SK-N-SH (cell line): ENCODE results near the gene USP34. TPM values are rescaled to one million over a fixed set of nuclear protein-coding genes. Genes with fewer than 3 reads are reported as not detected.

Experiments used
- CTCF ChIA-PET: fragments of 300-600, 350-600 bp; formaldehyde crosslinking; extraction: SDS; loops from one replicate; lab custom pipeline; 2021; lab: Yijun Ruan, JAX
- POLR2A ChIA-PET: fragments of 350-600 bp; sonication (Branson Sonifier 250); formaldehyde crosslinking; extraction: SDS; loops from one replicate; lab custom pipeline; 2020; ENCODE audit warnings: antibody characterized with exemption, inconsistent platforms; lab: Yijun Ruan, JAX
- DNase-seq: peaks from one replicate; pipeline ENCODE4 v3.0.0; 2012
- H2AFZ ChIP-seq: fragments of 200-600 bp; sonication (generic); 2 replicates; pipeline ENCODE4 v1.8.1; 2016; ENCODE audit warnings: antibody characterized with exemption, mild to moderate bottlenecking, low read depth
- H3F3A ChIP-seq: fragments of 200-600 bp; sonication (generic); replicated peaks from 2 replicates; pipeline ENCODE3; 2016; ENCODE audit warnings: antibody characterized with exemption, mild to moderate bottlenecking; ENCODE audit not compliant: insufficient read depth
- H3K27ac ChIP-seq, 2 experiments: fragments of 200-500 bp in 1 of 2; fragments of 200-600 bp in 1 of 2; sonication (Bioruptor generic) in 1 of 2; sonication (generic), shearing (Covaris generic) in 1 of 2; 2 replicates each; pipeline versions ENCODE4 v1.5.1 to v1.6.1; 2014 to 2016; ENCODE audit warnings: low read depth in 2 of 2, inconsistent platforms in 1 of 2, low read length in 1 of 2, mild to moderate bottlenecking in 1 of 2, mixed read lengths in 1 of 2
- H3K27me3 ChIP-seq: fragments of 200-600 bp; sonication (generic), shearing (Covaris generic); 2 replicates; pipeline ENCODE4 v1.6.1; 2016; ENCODE audit warnings: mixed run types; ENCODE audit not compliant: insufficient read depth
- H3K36me3 ChIP-seq, 2 experiments: fragments of 200-500 bp in 1 of 2; fragments of 200-600 bp in 1 of 2; sonication (Bioruptor generic) in 1 of 2; sonication (generic) in 1 of 2; replicated peaks in 1 of 2; 2 replicates each; pipeline versions ENCODE3 to v1.5.1; 2014 to 2016; ENCODE audit warnings: low read length in 1 of 2, mild to moderate bottlenecking in 1 of 2; ENCODE audit not compliant: insufficient read depth in 2 of 2, control insufficient read depth in 1 of 2
- H3K4me1 ChIP-seq, 2 experiments: fragments of 200-500 bp in 1 of 2; fragments of 200-600 bp in 1 of 2; sonication (Bioruptor generic) in 1 of 2; sonication (generic), shearing (Covaris generic) in 1 of 2; 2 replicates each; pipeline versions ENCODE4 v1.5.1 to v1.6.1; 2014 to 2016; ENCODE audit warnings: low read depth in 1 of 2, low read length in 1 of 2, mixed run types in 1 of 2; ENCODE audit not compliant: insufficient read depth in 2 of 2, control insufficient read depth in 1 of 2
- H3K4me2 ChIP-seq: fragments of 200-600 bp; sonication (generic), shearing (Covaris generic); 2 replicates; pipeline ENCODE4 v1.6.1; 2017; ENCODE audit warnings: mixed run types
- H3K4me3 ChIP-seq, 2 experiments: fragments of 200-500 bp in 1 of 2; fragments of 200-600 bp in 1 of 2; sonication (Bioruptor generic) in 1 of 2; sonication (generic), shearing (Covaris generic) in 1 of 2; 2 replicates each; pipeline versions ENCODE4 v1.5.1 to v1.8.1; 2014 to 2016; ENCODE audit warnings: low read depth in 2 of 2, inconsistent platforms in 1 of 2, low read length in 1 of 2, mild to moderate bottlenecking in 1 of 2, mixed read lengths in 1 of 2, moderate library complexity in 1 of 2
- H3K79me2 ChIP-seq: fragments of 200-600 bp; sonication (generic); 2 replicates; pipeline ENCODE4 v1.8.1; 2017; ENCODE audit warnings: mild to moderate bottlenecking; ENCODE audit not compliant: insufficient read depth
- H3K9ac ChIP-seq: fragments of 200-600 bp; sonication (generic); 2 replicates; pipeline ENCODE4 v1.6.1; 2017; ENCODE audit warnings: mixed run types
- H3K9me2 ChIP-seq: fragments of 200-600 bp; sonication (generic); 2 replicates; pipeline ENCODE4 v1.6.1; 2017; ENCODE audit warnings: mixed run types
- H3K9me3 ChIP-seq: fragments of 200-600 bp; sonication (generic); 2 replicates; pipeline ENCODE4 v1.6.1; 2017; ENCODE audit warnings: mixed run types, mild to moderate bottlenecking, moderate library complexity
- H4K20me1 ChIP-seq: fragments of 200-600 bp; sonication (generic); 2 replicates; pipeline ENCODE4 v1.6.1; 2017; ENCODE audit warnings: mild to moderate bottlenecking, mixed run types; ENCODE audit not compliant: insufficient read depth
- CHD2 ChIP-seq: fragments of 150-350 bp; IDR thresholded peaks from 2 replicates; pipeline ENCODE4 v1.6.1; 2018; ENCODE audit warnings: low read length; ENCODE audit not compliant: partially characterized antibody
- EP300 ChIP-seq, 2 experiments: IDR thresholded peaks; 2 replicates each; pipeline versions ENCODE4 v1.4.0 to v1.6.1; 2012; ENCODE audit warnings: borderline replicate concordance in 1 of 2, low read depth in 1 of 2, low read length in 1 of 2
- FOSL2 ChIP-seq: IDR thresholded peaks from 2 replicates; pipeline ENCODE4 v1.4.0; 2012; ENCODE audit warnings: low read depth, mild to moderate bottlenecking, moderate library complexity, borderline replicate concordance
- FOXJ3 ChIP-seq: sonication (generic); formaldehyde crosslinking; IDR thresholded peaks from 2 replicates; pipeline ENCODE4 v1.5.1; 2020; ENCODE audit warnings: mild to moderate bottlenecking, missing genetic modification reagents
- FOXM1 ChIP-seq: IDR thresholded peaks from 2 replicates; pipeline ENCODE4 v1.4.0; 2012; ENCODE audit warnings: low read depth, mild to moderate bottlenecking
- GATA2 ChIP-seq: sonication (generic); formaldehyde crosslinking; IDR thresholded peaks from 2 replicates; pipeline ENCODE4 v1.5.0; 2020; ENCODE audit warnings: mild to moderate bottlenecking, missing genetic modification reagents
- JUND ChIP-seq: IDR thresholded peaks from 2 replicates; pipeline ENCODE4 v1.4.0; 2012
- MXI1 ChIP-seq: IDR thresholded peaks from 2 replicates; pipeline ENCODE4 v1.6.1; 2012; ENCODE audit warnings: mild to moderate bottlenecking, low read depth, low read length, improper control_type of control experiment
- NFIC ChIP-seq: IDR thresholded peaks from 2 replicates; pipeline ENCODE4 v1.4.0; 2012; ENCODE audit warnings: borderline replicate concordance
- NRF1 ChIP-seq: IDR thresholded peaks from 2 replicates; pipeline ENCODE4 v1.6.1; 2012; ENCODE audit warnings: low read depth, mild to moderate bottlenecking, low read length
- POLR2AphosphoS5 ChIP-seq: IDR thresholded peaks from 2 replicates; pipeline ENCODE4 v1.6.1; 2012; ENCODE audit warnings: low read depth, low read length
- RAD21 ChIP-seq: IDR thresholded peaks from 2 replicates; pipeline ENCODE4 v1.6.1; 2012; ENCODE audit warnings: mild to moderate bottlenecking, low read length
- RFX5 ChIP-seq: IDR thresholded peaks from 2 replicates; pipeline ENCODE4 v1.6.1; 2012; ENCODE audit warnings: mild to moderate bottlenecking, improper control_type of control experiment, low read length
- RXRA ChIP-seq: IDR thresholded peaks from 2 replicates; pipeline ENCODE4 v1.4.0; 2012; ENCODE audit warnings: low read depth, mild to moderate bottlenecking, borderline replicate concordance
- SIN3A ChIP-seq: IDR thresholded peaks from 2 replicates; pipeline ENCODE4 v1.6.1; 2012; ENCODE audit warnings: low read depth, mild to moderate bottlenecking, low read length, moderate library complexity, borderline replicate concordance
- SMC3 ChIP-seq: IDR thresholded peaks from 2 replicates; pipeline ENCODE4 v1.6.1; 2012; ENCODE audit warnings: low read depth, low read length, improper control_type of control experiment
- TCF12 ChIP-seq: IDR thresholded peaks from 2 replicates; pipeline ENCODE4 v1.4.0; 2012
- YY1 ChIP-seq: IDR thresholded peaks from 2 replicates; pipeline ENCODE4 v1.4.0; 2012; ENCODE audit warnings: low read depth, mild to moderate bottlenecking
- WGBS: methylation state at CpG from one replicate; pipeline ENCODE4 v1.1.6; 2017; ENCODE audit warnings: low lambda C conversion rate; 5-methylcytosine and 5-hydroxymethylcytosine counted together
- polyA plus RNA-seq, 3 experiments: library from polyadenylated mRNA; depleted of rRNA; stranded (reverse); fragments of >200 nt; gene quantifications; 2 replicates each; pipeline ENCODE4 v1.2.3, GENCODE V29; 2012
- TF ChIP-seq, protein P1 (sequence below): fragments of 150-350 bp; IDR thresholded peaks from 2 replicates; pipeline ENCODE4 v1.6.1; 2017; ENCODE audit warnings: antibody characterized with exemption, low read length, low read depth, borderline replicate concordance
- TF ChIP-seq, protein P2 (sequence below): fragments of 150-350 bp; IDR thresholded peaks from 2 replicates; pipeline ENCODE4 v1.6.1; 2016; ENCODE audit warnings: mild to moderate bottlenecking, low read depth, low read length
- TF ChIP-seq, protein P3 (sequence below): IDR thresholded peaks from 2 replicates; pipeline ENCODE4 v1.4.0; 2012; ENCODE audit warnings: low read depth, borderline replicate concordance
- TF ChIP-seq, protein P4 (sequence below): IDR thresholded peaks from 2 replicates; pipeline ENCODE4 v1.6.1; 2012; ENCODE audit warnings: mild to moderate bottlenecking, low read depth, low read length, moderate library complexity
- TF ChIP-seq, protein P5 (sequence below): IDR thresholded peaks from 2 replicates; pipeline ENCODE4 v1.4.0; 2012; ENCODE audit warnings: low read depth

USP34 gene
- polyA plus RNA-seq, 1 of the 3 experiments (the other 2 are of a cell fraction): 31.4 TPM

DNA sequence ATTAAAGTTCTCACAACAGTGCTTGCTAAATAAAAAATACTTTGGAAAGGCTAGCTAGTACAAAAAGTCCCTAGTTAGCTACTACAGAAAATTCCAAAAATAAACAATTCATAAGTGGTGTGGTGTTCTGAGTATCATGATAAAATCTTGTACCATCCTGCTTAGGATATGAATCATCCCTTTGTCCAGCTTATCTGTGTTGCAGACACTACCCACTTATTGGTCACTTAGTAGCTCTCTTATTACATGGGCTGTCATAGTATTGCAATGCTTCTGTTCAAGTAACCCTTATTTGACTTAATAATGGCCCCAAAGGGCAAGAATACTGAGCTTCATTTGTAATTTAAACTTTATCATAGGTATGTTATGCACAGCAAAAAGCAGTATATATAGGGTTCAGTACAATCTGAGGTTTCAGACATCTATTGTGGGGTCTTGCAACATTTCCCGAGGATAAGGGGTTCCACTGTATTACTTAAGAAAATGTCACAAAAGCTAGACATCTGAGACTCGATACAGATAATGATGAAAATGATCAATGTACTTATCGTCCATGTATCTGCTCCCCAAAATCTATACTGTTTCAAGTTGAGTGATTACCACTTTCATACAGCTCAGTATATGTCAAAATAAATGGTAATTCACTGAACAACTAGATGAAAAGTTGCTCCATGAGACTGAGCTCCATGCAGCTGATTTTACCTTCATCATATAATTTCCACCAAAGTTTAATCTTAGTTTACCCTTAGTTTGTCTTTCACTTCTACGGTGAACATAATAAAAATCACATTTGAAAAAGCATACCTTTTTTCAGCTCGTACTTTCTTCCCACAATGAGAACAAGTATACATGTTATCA is 215.1 kb downstream of the USP34 start:
- WGBS: 80% methylated on average over 5 of the region's 5 CpGs
- Histone ChIP-seq H3K4me3 (no peak overlapping the region), H3F3A (peaks cover 47% of the 10 kb centered on the region), H3K4me1 (peaks cover 0 to 31% of the 10 kb centered on the region in 2 experiments; a peak in 3 of 4 replicates), H3K27ac (peak overlapping the region; percentile 61 to 87; a peak in 3 of 4 replicates), H2AFZ (no peak overlapping the region), H3K27me3 (no peaks in the 10 kb centered on the region), H3K4me2 (peak overlapping the region; percentile 60; the same call in 1 of the 2 replicates), H3K36me3 (peaks cover 46 to 66% of the 10 kb centered on the region in 2 experiments), H4K20me1 (no peaks in the 10 kb centered on the region), H3K9me3 (no peaks in the 10 kb centered on the region; the same call in 1 of the 2 replicates), H3K9me2 (no peaks in the 10 kb centered on the region), H3K9ac (peak overlapping the region; percentile 40; the same call in 1 of the 2 replicates), H3K79me2 (peaks cover 6% of the 10 kb centered on the region)
- ChIA-PET CTCF (interaction anchor here (1.4 to 1.6 kb wide), 2 partner anchors 8 to 11 kb away, joined by 3 to 6 read pairs; no protein-coding TSS in a partner anchor), POLR2A (interaction anchor here (0.5 kb wide), 1 partner anchor 199 kb away, joined by 3 read pairs; no protein-coding TSS in a partner anchor)
- DNase-seq: peak; percentile 14
- TF ChIP-seq, protein P1, sequence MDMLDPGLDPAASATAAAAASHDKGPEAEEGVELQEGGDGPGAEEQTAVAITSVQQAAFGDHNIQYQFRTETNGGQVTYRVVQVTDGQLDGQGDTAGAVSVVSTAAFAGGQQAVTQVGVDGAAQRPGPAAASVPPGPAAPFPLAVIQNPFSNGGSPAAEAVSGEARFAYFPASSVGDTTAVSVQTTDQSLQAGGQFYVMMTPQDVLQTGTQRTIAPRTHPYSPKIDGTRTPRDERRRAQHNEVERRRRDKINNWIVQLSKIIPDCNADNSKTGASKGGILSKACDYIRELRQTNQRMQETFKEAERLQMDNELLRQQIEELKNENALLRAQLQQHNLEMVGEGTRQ: no peak
- TF ChIP-seq TCF12 (peak; percentile 88), RXRA (peak; percentile 84), NRF1 (no peak), SIN3A (0 out of 2 replicates have a peak, but pooled peaks have one; percentile 44), EP300 (IDR thresholded peaks at IDR 0.05; ENCODE audit: borderline replicate concordance in 1 of 2, low read depth in 1 of 2, low read length in 1 of 2) (peak in 1 of 2 experiments; percentile 71; a peak in 2 of 4 replicates), POLR2AphosphoS5 (peak; percentile 64; the same call in 1 of the 2 replicates), FOXJ3 (CRISPR knock-in tag) (no peak), YY1 (0 out of 2 replicates have a peak, but pooled peaks have one; percentile 16), CHD2 (no peak), FOSL2 (peak; percentile 91), RFX5 (no peak), GATA2 (CRISPR knock-in tag) (peak; percentile 30; the same call in 1 of the 2 replicates), MXI1 (no peak), JUND (peak; percentile 94), FOXM1 (peak; percentile 63; the same call in 1 of the 2 replicates), NFIC (peak; percentile 51; the same call in 1 of the 2 replicates), RAD21 (no peak), SMC3 (no peak)
- TF ChIP-seq, protein P2, sequence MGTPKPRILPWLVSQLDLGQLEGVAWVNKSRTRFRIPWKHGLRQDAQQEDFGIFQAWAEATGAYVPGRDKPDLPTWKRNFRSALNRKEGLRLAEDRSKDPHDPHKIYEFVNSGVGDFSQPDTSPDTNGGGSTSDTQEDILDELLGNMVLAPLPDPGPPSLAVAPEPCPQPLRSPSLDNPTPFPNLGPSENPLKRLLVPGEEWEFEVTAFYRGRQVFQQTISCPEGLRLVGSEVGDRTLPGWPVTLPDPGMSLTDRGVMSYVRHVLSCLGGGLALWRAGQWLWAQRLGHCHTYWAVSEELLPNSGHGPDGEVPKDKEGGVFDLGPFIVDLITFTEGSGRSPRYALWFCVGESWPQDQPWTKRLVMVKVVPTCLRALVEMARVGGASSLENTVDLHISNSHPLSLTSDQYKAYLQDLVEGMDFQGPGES: no peak
- TF ChIP-seq, protein P3, sequence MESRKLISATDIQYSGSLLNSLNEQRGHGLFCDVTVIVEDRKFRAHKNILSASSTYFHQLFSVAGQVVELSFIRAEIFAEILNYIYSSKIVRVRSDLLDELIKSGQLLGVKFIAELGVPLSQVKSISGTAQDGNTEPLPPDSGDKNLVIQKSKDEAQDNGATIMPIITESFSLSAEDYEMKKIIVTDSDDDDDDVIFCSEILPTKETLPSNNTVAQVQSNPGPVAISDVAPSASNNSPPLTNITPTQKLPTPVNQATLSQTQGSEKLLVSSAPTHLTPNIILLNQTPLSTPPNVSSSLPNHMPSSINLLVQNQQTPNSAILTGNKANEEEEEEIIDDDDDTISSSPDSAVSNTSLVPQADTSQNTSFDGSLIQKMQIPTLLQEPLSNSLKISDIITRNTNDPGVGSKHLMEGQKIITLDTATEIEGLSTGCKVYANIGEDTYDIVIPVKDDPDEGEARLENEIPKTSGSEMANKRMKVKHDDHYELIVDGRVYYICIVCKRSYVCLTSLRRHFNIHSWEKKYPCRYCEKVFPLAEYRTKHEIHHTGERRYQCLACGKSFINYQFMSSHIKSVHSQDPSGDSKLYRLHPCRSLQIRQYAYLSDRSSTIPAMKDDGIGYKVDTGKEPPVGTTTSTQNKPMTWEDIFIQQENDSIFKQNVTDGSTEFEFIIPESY: peak; percentile 52; the same call in 1 of the 2 replicates
- TF ChIP-seq, protein P4, sequence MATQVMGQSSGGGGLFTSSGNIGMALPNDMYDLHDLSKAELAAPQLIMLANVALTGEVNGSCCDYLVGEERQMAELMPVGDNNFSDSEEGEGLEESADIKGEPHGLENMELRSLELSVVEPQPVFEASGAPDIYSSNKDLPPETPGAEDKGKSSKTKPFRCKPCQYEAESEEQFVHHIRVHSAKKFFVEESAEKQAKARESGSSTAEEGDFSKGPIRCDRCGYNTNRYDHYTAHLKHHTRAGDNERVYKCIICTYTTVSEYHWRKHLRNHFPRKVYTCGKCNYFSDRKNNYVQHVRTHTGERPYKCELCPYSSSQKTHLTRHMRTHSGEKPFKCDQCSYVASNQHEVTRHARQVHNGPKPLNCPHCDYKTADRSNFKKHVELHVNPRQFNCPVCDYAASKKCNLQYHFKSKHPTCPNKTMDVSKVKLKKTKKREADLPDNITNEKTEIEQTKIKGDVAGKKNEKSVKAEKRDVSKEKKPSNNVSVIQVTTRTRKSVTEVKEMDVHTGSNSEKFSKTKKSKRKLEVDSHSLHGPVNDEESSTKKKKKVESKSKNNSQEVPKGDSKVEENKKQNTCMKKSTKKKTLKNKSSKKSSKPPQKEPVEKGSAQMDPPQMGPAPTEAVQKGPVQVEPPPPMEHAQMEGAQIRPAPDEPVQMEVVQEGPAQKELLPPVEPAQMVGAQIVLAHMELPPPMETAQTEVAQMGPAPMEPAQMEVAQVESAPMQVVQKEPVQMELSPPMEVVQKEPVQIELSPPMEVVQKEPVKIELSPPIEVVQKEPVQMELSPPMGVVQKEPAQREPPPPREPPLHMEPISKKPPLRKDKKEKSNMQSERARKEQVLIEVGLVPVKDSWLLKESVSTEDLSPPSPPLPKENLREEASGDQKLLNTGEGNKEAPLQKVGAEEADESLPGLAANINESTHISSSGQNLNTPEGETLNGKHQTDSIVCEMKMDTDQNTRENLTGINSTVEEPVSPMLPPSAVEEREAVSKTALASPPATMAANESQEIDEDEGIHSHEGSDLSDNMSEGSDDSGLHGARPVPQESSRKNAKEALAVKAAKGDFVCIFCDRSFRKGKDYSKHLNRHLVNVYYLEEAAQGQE: no peak
- TF ChIP-seq, protein P5, sequence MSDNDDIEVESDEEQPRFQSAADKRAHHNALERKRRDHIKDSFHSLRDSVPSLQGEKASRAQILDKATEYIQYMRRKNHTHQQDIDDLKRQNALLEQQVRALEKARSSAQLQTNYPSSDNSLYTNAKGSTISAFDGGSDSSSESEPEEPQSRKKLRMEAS: peak; percentile 25; the same call in 1 of the 2 replicates
